EL (cell line): ENCODE results near the gene SRCIN1.
A peak's percentile ranks its signal among the peaks of the same experiment; 100 is the strongest.

Experiments
- DNase-seq: peaks from one replicate; pipeline ENCODE4 v3.0.0-alpha.2; 2016

The SRCIN1 gene

DNA sequence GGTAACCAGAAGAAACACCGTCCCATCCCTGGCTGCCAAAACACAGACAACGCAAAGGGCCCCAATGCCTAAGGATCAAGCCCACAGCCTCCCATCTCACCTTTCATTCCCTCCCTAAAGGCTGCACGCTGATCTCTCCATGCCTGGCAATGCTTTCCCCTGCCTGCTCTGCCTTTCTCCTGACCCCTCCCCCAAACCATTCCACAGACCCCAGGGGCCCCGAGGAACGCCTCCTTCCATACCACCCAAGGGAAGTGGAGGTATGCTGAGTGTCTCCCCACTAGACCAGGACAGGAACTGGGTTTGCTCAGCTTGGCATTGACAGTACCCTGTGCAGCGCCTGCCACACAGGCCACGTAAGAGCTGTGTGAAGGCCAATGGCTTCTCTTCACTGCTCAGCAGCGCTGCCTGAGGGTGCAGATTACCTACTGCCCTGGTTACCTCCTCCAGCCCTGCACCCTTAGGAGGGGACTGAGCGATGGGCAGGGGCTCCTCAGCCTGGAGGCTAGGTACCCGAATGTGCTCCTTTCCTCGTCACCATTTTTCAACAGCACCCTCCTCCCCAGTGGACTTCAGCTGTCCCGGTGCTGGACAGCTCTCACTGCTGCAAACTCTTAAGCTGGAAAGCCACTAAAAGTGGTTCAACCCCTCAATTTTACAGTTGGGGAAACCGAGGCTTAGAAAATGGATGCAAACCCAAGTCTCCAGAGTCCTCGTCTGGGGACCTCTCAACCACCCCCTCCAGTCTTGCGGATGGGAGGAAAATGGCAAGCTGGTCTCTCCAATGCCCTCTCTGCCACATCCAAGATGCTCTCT, 45.0 kb downstream of the SRCIN1 start:
- DNase-seq: no peak

DNA sequence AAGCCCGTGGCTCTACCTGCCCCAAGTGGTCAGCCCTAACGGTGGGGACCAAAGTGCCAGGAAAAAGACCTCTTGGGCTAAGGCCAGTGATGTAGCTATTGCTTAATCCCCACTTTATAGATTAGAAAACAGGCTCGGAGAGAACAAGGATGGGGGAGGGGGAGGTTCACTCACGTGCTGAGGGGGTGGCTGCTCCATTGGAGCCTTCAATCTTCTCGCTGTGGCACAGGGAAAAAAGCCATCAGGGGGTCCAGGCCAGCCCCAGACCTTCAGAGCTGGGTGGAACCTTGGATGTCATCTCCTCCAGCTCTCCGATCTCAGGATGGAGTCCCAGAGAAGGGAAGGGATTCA, 45.9 kb downstream of the SRCIN1 start:
- DNase-seq: no peak

DNA sequence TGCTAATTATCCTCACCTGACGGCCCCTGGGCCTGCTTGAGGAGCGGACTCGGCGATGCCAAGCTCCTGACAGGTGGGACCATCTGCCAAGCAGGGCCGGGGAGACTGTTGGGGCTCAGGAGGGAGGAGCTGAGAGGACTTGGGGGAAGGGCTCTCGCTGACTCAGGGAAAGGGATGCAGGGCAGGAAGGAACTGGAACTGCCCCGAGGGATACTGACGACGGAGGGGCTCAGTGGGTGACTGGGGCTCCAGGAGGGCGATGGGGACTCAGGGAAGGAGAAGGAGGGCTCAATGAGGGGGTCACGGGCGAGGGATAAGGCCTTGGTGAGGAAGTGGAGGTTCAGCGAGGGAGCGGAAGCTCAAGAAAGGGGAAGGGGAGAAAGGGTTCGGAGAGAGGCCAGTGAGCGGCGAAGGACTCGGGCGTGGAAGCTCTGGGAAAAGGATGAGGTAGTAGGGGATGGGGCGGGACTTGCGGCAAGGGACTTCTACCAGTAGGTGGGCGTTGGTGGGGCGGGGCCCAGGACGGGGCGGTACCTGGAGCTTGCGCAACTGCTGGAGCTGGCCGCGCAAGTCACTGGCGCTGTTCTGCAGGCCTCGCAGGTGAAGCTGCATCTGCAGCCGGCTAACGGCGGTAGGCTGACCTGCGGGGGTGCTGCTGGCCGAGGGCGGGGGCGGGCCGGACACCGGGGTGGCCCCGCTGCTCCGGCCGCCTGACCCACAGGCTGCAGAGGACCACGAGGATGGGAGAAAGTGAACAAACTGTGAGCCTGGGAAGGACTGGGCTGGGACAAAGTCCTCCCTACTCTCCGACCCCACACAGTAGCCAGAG, 46.5 kb downstream of the SRCIN1 start:
- DNase-seq: peak; percentile 88

DNA sequence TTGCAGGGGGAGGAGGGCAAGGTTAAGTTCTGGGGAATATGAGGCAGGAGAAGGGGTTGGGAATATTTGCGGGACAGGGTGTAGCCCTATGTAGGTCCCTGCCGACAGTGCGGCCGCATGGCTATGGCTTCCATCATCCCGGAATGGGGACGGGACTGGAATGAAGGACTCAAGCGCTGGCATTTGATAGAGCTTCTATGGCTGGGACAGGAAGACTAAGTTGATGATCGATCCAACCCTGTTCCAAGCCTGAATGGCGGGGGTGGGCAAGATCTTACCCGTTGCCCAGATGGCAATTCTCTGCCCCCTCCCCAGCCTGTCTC, 47.1 kb downstream of the SRCIN1 start:
- no peak for DNase-seq

DNA sequence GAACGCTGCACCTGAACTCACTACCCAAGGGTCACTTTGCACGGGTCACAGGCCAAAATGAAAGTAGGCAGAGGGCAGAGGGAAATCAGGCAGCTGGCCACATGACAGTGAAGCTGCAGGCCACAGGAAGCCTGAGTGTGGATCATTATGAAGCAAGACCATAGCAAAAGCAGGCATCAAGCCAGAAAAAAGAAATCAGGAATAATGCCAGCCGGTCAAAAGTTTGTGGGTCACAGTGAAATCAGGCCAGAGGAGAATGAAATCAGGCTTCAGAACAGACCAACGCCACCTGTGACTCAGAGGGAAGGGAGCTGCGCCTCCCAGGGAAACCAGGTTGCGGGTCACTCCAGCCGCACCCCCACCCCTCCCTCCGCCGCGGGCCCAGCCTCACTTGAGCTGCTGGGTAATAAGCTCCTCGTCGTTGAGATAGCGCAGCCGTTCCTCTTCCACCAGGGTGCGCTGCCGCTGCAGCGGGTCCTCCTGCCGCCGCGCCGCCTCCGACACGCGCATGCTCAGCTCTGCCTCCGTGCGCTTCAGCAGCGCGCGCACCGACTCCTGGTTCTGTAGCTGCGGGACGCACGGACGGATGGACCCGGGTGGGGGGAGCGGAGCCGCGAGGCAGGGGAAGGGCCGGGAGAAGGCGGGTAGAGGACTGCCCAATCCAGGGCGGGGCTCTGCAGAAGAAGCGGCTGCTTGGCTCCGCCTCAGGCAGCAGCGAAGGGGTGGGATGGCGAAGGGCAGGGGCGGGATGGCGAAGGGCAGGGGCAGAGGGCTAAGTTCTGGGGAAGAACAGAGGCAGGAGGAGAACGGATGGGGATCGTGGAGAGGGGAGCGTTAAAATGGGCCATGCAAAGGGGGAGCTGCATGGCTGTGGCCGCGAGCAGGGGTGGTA, 47.7 kb downstream of the SRCIN1 start:
- peak; percentile 96 for DNase-seq

DNA sequence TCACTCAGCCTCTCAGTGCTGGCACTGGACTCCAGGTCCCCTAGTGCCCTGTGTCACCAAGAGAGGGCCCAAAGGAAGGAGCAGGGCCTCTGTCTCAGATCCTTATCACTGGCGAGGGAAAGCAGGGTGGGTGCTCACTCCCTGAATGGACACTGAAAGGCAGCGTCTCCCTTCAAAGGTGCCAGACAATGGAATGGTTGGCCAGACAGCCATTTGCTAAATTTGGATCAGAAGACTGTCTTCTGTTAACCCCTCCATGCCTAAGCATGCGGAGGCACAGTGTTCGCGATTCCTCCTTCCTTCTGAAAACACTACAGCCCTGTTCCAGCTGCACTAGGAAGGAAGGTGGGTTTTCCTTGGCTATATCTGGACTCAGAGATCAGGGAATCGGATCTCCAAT, 48.4 kb downstream of the SRCIN1 start:
- DNase-seq: no peak

DNA sequence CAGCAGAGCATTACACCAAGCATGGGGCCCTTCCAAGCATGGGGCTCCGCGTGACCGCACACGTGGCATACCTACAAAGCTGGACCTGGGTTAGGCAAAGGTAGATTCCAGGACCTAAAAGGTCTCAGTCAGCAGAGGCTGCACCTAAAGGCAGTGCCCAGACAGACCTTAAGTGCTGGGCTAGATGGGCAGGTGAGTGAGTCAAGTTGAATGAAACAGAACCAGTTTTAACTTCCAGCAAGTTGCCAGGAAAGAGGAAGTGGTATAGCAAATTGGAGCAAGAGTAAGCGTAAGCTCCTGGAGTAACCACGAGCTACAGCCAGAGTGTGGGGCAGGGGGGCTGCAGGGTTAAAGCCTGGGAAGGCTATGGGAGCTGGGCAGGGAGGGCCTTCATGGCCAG, 49.5 kb downstream of the SRCIN1 start:
- DNase-seq: no peak

DNA sequence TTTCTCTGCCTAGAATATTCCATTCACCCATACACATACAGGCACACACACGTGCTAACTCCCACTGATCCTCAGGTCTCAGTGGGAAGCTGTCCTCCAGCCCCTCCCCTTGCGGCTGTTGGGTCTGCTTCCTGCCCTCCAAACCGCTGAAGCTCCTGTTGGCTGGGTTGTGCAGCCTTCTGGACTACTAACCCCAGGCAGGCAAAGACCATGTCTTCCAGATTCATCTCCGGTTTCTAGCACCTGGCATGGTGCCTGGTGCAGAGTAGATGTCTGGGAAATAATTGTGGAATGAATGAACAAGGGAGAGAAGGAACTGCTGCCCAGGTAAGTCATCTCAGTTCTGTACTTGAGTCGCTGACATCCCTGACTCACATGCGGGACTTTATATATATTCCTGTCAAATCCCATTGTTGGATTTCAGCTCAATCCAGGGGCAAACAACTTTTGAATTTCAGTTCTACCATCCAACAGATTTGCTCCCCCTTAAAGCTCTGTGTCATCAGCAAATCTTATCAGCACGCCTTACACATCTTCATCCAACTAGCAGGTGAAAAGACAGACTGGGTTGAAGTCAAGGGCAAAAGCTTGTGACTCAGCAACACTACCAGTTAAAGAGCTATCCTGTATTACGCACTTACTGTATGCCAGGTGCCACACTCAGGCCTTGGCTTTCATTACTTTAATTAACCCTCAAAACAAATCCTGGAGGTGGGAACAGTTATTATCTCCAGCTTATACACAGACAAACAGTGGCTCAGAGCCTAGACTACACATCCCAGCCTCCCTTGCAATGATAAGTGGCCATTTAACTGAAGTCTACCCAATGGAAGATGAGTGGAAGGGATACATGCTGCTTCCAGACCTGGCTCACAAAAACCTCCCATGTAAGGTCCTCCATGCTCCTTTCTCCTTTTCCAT, 51.1 kb downstream of the SRCIN1 start:
- peak; percentile 19 for DNase-seq

DNA sequence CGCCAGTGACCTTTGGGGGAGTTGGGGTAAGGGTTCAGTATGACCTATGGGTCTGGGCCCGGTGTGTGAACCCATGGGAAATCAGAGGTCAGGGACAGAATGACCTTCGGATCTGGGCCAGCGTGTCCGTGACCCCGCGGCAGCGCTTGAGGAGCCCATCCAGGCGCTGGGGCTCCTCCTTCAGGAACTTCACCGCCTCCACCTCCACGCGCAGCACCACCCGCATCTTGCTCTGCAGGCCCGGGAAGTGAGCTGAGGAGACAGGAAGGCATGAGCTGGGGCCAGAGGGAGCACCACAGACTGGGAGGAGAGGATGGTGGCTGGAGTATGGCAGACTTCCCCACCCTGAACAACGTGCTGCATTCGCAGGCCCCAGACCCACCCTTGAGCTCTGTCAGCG, 53.4 kb downstream of the SRCIN1 start:
- no peak for DNase-seq

DNA sequence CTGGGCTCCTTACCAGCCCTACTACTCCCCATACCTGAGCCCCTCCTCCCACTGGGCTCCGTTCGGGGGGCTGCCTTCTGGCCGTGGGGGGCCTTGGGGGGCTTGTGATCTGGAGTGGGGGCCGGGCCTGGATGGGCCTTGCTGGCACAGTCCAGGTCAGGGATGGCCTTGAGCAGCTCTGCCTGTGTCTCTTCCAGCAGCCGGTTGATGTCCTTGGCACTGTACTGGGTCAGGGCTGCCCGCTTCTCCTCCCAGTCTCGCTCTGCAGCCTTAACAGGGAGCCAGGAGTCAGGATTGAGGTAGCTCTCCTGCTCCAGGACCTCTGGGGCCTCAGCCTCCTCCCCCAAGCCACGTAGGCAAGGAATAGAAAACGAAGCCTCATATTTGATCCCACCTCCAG, 54.6 kb downstream of the SRCIN1 start:
- DNase-seq: no peak

DNA sequence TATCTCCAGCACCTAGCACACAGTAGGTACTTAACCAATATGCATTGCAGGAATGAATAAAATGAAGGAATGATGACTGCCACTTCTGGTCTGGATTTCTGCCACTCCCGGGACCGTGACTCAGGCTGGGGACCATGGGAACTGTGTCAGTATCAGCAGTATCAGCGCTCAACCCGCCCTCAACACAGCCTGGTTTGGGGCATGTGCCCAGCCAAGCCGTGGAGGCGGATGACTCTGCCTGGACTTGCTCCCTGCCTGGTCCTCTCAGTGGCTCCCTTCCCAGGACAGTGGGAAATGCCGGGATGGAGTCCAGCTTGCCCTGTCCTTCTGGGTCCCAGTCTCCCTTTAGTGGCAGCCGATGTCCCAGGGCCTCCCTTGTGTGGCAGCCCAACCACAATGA, 55.1 kb downstream of the SRCIN1 start:
- peak; percentile 73 for DNase-seq

DNA sequence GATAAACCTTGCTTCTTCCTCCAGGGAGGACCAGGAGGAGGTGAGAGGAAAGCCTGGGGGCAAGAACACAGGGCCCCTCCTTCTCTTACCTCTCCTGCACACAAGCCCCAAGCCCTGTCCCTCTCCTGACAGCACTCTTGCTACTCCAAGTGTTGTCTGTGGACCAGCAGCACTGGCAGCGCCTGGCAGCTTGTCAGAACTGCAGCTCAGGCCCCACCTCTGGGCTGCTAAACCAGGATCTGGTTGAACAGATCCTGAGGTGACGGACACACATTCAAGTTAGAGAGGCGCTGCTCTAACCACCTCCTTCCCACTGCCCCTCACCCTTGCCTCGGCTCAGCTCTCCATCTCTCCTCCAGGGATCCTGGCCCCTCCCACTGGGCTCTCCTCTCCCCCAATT, 56.5 kb downstream of the SRCIN1 start:
- no peak for DNase-seq

DNA sequence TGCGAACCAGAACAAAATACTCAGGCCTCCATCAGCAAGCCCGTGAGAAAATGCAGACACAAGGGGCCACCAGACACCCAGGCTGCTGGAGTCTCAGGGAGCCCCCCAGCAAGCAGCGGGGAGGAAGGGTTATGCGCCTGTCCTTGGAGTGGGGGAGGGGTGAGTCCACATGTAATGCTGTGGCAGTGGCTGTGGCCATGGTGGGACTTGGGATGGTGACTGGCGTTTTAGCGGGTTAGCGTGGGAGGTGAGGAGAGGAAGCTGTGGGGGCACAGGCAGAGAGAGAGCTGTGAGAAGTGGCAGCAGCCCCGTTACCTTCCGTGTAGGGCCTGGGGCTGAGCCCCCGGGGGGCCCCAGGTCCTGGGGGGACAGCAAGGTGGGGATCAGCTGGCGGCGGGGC, 58.3 kb downstream of the SRCIN1 start:
- DNase-seq: no peak

DNA sequence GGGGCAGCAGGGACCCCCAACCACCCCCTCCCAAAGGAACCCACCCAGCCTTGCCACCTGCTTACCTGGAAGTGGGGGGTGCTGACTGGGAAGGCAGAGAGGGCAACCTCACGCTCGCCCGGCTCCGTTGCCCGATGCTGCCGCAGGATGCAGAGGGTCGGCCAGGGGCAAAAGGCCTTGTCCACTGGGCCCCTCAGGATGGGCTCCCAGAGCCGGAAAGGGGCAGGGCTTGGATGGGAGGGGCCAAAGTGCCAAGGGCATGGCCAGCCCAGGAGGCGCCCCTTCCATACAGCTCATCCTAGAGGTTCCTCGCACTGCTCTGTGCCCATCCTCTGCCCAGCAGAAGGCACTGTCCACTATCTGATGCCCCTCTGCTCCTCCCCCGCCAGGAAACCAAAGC, 59.4 kb downstream of the SRCIN1 start:
- DNase-seq: no peak

DNA sequence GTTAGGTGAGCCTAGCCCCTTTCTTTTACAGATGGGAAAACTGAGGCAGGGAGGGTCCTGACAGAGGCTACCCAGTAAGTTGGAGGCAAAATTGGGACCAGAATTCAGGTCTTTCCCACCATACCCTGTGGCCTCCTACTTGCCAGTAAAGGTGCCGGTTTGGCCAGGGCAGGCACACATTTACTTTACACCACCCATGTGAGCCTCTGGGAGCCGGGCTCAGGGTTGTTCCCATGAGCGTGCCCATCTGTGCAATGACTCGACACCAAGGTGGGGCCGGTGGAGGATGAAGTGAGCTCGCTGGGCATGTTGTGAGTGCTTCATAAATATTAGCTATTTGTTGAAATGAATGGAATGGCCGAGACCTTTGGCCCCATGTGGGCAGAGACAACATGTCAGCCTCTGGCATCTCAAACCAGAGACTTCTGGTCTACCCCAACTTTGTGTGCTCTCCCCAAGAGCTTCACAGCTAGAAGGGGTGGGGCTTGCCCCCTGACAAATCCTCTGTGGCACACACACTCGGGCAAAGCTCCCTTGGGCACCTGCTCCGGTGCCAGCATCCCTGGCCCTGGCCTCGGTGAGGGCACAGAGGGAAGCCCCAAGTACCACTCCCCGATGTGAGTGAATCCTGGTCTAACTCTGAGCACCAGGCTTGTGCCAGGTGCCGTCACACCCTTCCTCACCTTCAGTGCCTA, 60.1 kb downstream of the SRCIN1 start:
- DNase-seq: no peak

DNA sequence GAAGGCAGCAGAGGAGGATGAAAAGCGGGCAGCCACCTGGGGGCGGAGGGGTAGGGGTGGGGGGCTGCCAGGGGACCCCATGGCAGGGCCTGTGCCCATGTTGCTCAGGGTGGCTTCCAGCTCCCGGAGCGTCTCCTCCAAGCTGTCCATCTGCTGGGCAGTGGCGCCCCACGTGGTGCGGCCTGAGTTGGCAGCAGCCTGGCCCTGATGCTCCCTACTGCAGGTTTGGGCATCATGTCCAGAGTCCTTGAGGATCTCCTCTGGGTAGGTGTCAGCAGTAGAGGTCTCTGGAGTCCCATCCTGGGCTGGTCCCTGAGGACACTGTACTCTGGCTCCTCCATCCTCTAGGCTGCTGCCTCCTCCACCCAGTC, 60.9 kb downstream of the SRCIN1 start:
- no peak for DNase-seq

DNA sequence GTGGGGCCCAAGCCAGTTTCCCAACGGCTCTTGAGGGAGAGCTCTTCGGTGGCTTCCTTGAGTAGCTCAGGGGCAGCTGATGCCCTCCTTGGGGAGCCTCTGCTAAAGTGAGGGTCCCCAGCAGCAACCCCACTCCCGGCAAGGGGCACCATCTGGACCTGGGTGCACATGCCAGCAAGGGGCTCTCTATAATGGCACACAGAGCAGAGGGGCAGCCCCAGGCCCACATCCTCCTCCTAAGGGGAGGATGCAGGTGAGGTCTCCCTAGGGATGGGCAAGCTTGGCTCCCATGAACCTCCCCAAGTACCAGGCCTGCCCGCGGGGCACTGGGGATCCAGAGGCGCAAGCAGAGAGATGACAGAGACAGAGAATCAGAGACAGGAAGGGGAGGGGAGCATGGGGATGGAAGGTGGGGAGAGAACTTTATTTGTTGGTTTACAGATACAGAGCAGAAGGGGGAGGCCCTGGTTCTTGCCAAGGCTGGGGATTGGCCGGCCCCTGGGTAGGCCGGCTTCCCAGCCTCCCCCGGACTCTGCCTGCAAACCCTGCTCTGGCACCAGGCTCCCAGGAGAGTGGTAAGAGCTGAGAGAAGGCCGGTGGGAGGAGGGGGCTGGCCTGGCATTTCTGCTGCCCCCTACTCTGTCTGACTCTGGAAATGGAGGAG, 61.4 kb downstream of the SRCIN1 start:
- no peak for DNase-seq

DNA sequence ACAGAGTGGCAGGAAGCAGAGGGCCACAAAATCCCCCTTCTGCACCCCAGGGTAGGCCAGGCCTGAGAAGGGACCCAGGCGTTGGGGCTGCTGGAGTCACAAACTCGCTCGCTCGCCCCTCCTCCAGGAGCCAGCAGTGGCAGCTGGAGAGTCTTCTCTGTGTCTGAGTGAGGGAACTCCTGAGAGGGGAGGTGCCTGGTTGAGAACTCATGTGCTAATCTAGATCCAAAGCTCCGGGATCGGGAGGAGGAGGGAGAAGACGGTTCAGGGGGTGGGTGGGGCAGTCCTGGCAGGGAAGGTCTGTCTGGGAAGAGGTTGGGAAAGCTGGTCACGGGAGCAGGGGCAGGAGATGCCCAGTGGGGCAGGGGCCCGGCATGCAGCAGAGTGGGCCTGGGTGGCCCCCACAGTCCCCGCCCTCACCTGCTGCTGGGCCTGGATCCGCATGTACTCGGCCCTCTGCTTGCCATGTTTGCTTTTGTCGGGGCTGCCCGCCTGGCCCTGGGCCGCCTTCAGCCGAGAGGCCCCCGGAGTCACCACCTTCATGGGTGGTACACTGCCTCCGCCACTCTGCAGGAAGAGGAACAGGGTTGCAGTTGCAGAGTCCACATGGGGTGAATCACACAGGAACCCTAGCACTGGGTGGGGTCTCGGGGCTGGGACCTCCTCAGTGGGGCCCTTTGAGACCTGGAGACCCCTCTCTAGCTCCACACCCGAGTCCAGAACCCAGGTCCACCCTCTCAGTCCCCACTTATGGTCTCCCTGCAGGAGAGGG, 62.2 kb downstream of the SRCIN1 start:
- DNase-seq: no peak

DNA sequence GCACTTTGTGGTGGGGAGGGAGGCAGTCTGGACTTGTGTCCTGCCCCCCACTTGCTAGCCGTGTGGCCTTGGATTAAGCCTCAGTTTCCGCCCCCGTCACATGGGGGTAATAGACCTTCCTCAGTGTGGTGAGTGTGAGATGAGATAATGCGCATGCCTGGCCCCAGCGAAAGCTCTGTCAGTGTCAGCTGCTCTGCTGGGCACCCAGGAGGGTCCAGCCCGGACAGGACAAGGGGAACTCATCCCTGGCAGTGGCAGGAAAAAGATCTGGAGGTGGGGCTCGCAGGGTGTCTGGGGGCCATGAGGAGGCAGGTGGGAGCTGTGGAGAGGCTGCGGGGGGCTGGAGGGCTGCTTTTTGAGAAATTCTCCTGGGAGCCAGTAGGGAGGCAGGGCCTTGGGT, 63.5 kb downstream of the SRCIN1 start:
- no peak for DNase-seq

DNA sequence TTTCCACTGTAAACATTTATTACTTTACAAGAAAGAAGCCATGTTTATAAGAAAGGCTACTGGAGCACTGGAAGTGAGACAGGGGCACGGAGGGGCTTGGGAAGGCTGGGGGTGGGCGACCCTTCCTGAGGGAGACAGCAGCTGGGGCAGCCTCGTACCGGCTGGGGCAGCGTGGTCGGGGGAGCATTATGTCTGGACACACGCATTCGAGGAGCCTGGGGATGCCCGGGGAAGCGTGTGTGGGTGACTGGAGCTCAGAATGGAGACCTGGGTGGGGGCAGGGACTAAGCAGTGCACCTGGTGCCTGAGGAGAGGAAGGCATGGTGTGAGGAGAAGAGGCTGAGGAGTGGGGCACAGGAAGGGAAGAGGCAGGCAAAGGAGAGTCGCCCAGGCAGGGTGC, 64.5 kb downstream of the SRCIN1 start:
- DNase-seq: no peak
